GM13976 (cell line): Measurements from ENCODE around the gene TMEFF1.

Experiments used
- DNase-seq: peaks from one replicate; pipeline ENCODE4 v3.0.0; 2012; ENCODE audit warnings: low spot score
- in situ Hi-C: fragments of 300-500 bp; cut with MboI; formaldehyde crosslinking; loops from one replicate; pipeline ENCODE4 v1.12.0; 2022; ENCODE audit warnings: low sequenced_read_pairs, mixed read lengths, inconsistent platforms; ENCODE audit not compliant: unreplicated experiment
- TF ChIP-seq, protein P1 (sequence below): IDR thresholded peaks from 2 replicates; pipeline ENCODE4 v1.5.1; 2012; ENCODE audit warnings: borderline replicate concordance, mild to moderate bottlenecking; ENCODE audit not compliant: insufficient read depth; ENCODE audit errors: extremely low read depth, missing control alignments, control extremely low read depth

The TMEFF1 gene

DNA sequence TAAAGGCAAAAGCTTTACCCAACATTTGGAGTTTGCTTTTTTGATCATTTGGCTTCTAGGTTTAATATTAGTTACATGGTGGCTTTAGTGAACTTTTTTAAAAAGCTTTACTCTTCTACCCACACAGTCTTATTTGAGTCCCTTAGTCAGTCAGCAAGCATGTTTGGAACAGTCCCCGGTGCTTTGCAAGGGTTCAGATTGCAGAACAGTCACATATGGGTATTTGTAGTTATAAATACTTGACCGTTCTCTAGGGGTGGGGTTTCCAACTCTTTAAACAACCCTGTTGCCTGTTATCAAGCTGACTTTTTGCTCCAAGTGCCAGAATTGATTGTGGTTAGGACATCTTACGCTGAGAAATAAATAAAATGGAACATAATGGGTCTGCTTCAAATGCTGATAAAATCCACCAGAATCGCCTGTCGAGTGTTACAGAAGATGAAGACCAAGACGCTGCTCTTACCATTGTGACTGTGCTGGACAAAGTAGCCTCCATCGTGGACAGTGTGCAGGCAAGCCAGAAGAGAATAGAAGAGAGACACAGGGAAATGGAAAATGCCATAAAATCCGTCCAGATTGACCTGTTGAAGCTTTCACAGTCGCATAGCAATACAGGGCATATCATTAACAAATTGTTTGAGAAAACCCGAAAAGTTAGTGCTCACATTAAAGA is 105.0 kb downstream of the TMEFF1 start, which contains the start of gene CAVIN4:
Gene CAVIN4 (plus strand): TSS at position 304 of the 673 bp plus-strand sequence. CDS start 65 bp downstream, at position 369.
- TF ChIP-seq, protein P1, sequence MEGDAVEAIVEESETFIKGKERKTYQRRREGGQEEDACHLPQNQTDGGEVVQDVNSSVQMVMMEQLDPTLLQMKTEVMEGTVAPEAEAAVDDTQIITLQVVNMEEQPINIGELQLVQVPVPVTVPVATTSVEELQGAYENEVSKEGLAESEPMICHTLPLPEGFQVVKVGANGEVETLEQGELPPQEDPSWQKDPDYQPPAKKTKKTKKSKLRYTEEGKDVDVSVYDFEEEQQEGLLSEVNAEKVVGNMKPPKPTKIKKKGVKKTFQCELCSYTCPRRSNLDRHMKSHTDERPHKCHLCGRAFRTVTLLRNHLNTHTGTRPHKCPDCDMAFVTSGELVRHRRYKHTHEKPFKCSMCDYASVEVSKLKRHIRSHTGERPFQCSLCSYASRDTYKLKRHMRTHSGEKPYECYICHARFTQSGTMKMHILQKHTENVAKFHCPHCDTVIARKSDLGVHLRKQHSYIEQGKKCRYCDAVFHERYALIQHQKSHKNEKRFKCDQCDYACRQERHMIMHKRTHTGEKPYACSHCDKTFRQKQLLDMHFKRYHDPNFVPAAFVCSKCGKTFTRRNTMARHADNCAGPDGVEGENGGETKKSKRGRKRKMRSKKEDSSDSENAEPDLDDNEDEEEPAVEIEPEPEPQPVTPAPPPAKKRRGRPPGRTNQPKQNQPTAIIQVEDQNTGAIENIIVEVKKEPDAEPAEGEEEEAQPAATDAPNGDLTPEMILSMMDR = no peak
- no peak for DNase-seq
- in situ Hi-C loops = no loop called here

DNA sequence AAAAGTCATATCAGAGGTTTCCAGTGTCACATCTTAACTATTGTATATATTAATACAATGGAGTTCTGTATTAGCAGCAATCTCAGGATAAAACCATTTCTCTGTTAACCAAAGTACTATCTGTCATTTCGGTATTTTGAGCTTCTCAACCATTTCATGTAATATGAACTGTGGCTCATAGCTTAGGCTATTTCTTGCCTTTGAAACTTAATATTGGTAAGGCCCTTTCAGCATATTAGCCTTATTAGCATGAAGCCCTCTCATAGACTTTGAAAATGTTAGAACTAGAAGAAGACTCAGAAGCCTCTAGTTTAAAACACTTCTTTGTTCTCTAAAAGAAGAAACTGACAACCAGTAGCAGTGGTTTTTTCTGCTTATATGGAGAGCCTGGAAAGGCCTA is 105.7 kb downstream of the TMEFF1 start:
- TF ChIP-seq, protein P1 = no peak
- in situ Hi-C loops = no loop called here
- DNase-seq = no peak

DNA sequence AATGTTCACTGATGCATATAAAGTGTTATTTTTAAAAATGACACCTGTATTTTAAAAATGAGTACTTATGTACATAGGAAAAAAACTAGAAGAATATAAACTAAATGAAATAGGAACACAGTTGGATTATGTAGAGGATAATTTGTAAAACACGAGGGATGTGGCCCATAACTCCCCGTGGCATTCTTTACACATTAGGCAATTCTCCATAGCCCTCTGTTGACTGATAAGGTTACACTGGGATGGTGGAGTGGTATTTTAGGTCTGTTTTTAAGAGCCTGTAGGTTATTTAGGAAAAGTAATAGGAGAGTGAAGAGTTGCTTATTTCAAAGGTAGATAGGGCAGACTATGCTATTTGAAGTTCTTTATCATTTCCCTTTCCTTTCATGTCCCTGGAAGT is 106.7 kb downstream of the TMEFF1 start:
- DNase-seq = no peak
- in situ Hi-C loops = no loop called here
- TF ChIP-seq, protein P1 = no peak

DNA sequence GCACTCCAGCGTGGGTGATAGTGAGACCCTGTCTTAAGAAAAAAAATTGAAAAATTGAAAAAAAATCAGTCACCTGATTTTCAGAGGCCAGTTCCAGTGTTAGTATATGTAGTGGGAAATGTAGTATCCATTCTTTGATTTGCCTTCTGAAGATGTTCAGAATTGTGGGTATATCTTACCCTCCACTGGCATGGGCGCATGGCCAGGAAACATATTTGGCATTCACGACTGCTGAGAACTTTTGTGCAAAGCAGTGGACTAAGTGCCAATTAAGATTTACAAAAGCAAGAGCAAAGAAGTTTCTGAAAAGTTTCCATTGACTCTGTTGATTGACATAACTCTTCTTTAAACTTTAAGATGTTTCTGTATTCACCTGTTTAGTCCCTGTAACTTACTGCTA is 107.3 kb downstream of the TMEFF1 start:
- DNase-seq = no peak
- TF ChIP-seq, protein P1 = no peak
- in situ Hi-C loops = no loop called here

DNA sequence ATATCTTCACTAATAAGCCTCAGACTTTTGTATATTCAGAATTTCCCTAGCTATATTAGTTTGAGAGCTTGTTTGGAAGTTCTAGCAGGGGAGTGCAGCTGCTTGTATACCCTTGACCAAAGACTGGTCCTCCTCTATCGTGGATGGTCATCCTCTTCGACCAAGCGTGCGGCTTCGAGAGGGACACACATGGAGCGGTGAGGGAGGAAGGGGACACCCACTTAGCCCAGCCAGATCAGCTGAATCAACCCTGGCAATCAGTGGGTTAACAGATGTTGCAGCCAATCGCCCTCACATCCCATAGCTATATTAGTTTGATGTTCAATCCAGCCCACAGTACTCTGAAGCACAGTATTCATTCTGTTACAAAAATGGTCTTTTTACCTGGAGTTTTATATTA is 108.1 kb downstream of the TMEFF1 start:
- no peak for DNase-seq
- in situ Hi-C loops = no loop called here

DNA sequence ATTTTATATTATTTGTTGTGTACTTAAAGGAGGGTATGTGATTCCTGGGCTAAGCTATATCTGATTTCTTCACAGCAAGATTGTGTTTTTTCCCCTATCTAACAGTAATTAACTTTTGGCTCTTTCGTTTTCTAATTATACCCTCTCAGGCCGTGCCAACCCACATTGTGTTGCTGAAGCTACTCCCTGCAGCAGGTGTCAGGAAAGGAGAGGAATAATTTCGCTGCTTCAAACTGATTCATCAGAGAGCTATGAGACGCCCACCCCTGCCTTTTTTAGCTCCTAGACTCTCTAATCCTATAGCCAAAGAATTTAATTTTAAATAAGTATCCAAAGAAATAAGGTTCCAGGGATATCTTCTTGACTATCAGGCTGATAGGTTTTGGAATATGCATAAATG is 108.7 kb downstream of the TMEFF1 start:
- no peak for DNase-seq
- in situ Hi-C loops = no loop called here
- TF ChIP-seq, protein P1 = no peak

More for the DNA sequence above, 108.1 kb downstream of the TMEFF1 start:
- TF ChIP-seq, protein P1 = no peak
